Measurements from ENCODE around the gene LDLRAD3.

LDLRAD3 gene

DNA sequence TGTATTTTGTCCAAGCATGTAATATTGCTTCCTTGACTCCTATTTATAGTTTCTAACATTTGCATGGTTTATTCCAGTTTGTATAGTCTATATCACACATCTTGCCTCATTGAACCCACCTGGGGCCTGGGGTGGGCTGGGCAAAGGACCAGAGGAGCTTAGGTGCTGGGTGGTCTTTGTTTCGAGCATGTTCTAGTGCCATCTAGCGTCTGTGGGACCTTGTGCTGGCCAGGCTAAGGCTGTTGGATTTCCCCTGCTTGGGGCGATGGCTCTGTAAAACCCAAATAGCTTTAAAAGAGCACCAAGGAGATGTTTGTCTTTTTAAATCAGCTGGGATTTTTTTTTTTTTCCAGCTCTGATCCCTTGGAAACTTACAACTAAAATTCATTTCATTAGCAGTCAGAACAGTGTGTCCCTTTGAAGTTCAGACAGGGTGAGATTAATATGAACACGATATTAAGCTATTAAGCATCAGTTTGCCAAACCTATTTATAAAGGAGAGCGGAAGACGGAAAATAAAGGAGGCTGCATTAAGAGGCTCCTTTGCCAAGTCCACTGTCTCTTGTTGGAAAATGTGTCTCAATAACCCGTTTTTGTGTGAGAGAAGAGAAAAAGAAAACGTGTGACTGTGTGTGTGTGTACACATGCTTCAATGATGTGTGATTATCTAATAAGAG, 188.0 kb downstream of the LDLRAD3 start:
- TF ChIP-seq CTCF (IDR thresholded peaks at IDR 0.05; ENCODE audit: extremely low read depth, missing control alignments) = peak; percentile 42
- peak; percentile 52 for DNase-seq (ENCODE audit: low spot score)

- no peak for DNase-seq (ENCODE audit: low spot score)
Measured at GRCh38 chr11:36132940-36133339, 189.1 kb downstream of the LDLRAD3 start.

DNA sequence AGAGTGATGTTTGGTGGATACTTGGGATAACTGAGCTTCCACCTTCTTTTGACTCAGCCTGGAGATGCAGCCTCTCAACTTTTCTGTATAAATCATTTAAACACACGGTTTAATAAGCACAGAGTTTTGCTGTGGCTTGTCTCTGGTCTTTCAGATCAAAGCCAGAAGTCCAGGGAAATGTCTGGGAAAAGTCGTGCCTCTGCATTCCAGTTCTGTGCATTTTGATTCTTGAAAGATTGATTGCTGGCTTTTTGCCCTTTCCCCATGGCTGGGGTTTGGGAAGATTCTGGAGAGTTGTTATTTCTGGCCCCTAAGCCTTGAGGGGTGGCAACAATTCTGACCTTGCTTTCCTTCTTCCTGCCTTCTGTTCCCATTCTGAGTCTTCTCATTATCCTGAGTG, 191.2 kb downstream of the LDLRAD3 start:
- no peak for TF ChIP-seq CTCF (IDR thresholded peaks at IDR 0.05; ENCODE audit: extremely low read depth, missing control alignments)
- DNase-seq (ENCODE audit: low spot score) = no peak

More at GRCh38 chr11:36132940-36133339, 189.1 kb downstream of the LDLRAD3 start:
- no peak for TF ChIP-seq CTCF (IDR thresholded peaks at IDR 0.05; ENCODE audit: extremely low read depth, missing control alignments)

- no peak for TF ChIP-seq CTCF (IDR thresholded peaks at IDR 0.05; ENCODE audit: extremely low read depth, missing control alignments)
- no peak for DNase-seq (ENCODE audit: low spot score)
Measured at GRCh38 chr11:36139767-36140166, 195.9 kb downstream of the LDLRAD3 start.

DNA sequence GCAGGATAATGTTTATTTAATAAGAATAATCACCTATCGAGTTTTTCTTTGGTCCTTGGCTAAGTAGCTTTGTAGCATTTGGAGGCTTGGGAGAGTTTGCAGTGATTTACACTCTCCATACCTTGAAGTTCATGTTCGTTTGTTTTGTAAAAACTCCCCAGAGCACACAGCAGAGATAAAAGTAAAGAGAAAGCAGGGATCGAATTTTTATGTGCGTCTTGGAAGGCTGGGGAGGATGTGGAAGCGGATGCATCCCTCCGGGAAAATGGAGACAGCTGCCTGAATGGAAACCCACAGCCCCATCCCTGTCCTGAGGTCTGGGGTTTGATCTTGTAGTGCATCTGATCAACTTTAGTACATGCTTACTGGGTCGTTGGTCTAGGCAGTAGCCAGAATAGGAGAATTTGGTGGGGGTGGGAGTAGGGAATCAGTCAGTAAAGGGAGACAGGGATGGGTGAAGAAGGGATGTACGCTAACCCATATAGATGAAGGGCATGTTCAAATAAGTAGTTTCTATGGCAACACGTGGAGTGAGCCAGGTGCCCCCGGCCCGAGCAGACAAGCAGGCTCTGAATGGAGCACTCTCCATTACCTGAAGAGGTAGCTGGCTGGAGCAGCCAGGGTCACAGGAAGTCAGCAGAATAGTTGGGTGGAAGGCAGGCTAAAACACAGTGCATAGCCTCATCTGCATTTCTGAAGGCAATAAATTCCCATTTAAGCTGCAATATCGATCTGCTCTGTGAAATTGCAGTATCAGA, 197.5 kb downstream of the LDLRAD3 start:
- no peak for DNase-seq (ENCODE audit: low spot score)
- no peak for TF ChIP-seq CTCF (IDR thresholded peaks at IDR 0.05; ENCODE audit: extremely low read depth, missing control alignments)

GRCh38 chr11:36141956-36142355, 198.1 kb downstream of the LDLRAD3 start:
- DNase-seq (ENCODE audit: low spot score) = no peak
- no peak for TF ChIP-seq CTCF (IDR thresholded peaks at IDR 0.05; ENCODE audit: extremely low read depth, missing control alignments)

DNA sequence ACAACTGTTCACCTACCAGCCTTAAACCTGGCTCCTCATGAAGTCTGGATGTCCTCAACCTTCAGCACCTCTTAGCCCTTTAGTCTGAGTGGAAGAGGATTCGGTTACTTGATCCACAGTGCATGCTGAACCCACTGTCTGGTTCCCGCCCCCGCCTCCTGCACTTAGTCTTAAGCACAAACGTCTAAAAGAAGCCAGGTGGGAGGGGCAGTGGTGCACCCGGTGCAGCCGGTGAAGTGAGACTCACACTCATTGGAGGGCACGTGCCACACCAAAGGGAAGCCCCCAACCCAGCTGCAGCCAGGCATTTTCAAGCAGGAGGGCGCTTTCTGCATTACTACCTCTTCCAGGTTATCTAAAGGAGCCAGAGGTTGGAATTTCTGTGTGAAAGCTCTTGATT, 198.6 kb downstream of the LDLRAD3 start:
- no peak for TF ChIP-seq CTCF (IDR thresholded peaks at IDR 0.05; ENCODE audit: extremely low read depth, missing control alignments)
- no peak for DNase-seq (ENCODE audit: low spot score)

Measured in GM20000 (cell line).